Left lobe of liver (tissue), 2 donors: Measurements from ENCODE around the gene KMT2E. TPM values are rescaled to one million over a fixed set of nuclear protein-coding genes. Genes with fewer than 3 reads are reported as not detected.
"Not testable (repeated sequence)": the region's sequence is repeated elsewhere in the genome, so short reads cannot be mapped to it uniquely, and the experiment has no call there.

Source experiments
- ATAC-seq: fragments of 200-7000 bp; cut with Tn5 transposase; one replicate; pipeline ENCODE4 v1.9.1; 2020; ENCODE audit warnings: mild to moderate bottlenecking, moderate library complexity
- DNase-seq: peaks from one replicate; pipeline ENCODE4 v3.0.0-alpha.2; 2020; ENCODE audit warnings: low spot score
- total RNA-seq: library from RNA; stranded (reverse); gene quantifications from one replicate; pipeline ENCODE4 v1.2.1, GENCODE V29; 2021
- donor health status: DM: no; HTN: no; CAD: no; lungs with moderate emphysema.
- donor health status: DM: no; HTN: yes; CAD: no.

Gene KMT2E
- total RNA-seq, 1 donor from 2014 or later, result 22.9 TPM

GRCh38 chr7:104982308-104983075, 31.5 kb upstream of the KMT2E start:
- DNase-seq (no peak), ATAC-seq (no peak)

- no peak for DNase-seq
Observed at GRCh38 chr7:104983076-104983577, 30.9 kb upstream of the KMT2E start.

GRCh38 chr7:104983578-104984539, 30.1 kb upstream of the KMT2E start:
- peak; percentile 91 for DNase-seq
- peak; percentile 92 for ATAC-seq

More at GRCh38 chr7:104983076-104983577, 30.9 kb upstream of the KMT2E start:
- no peak for ATAC-seq

- no peak for ATAC-seq
Observed at GRCh38 chr7:104984585-104985258, 29.3 kb upstream of the KMT2E start.

GRCh38 chr7:104985259-104985617, 28.8 kb upstream of the KMT2E start:
- DNase-seq, result no peak
- no peak for ATAC-seq

More at GRCh38 chr7:104984585-104985258, 29.3 kb upstream of the KMT2E start:
- no peak for DNase-seq

GRCh38 chr7:104986628-104987259, 27.3 kb upstream of the KMT2E start:
- DNase-seq, result no peak
- no peak for ATAC-seq

- not testable (repeated sequence) for ATAC-seq, DNase-seq
Observed at GRCh38 chr7:104987403-104987802, 26.6 kb upstream of the KMT2E start.

GRCh38 chr7:104990983-104991382, 23.0 kb upstream of the KMT2E start:
- no peak for ATAC-seq

GRCh38 chr7:104992306-104992705, 21.7 kb upstream of the KMT2E start:
- ATAC-seq, result no peak

More at GRCh38 chr7:104990983-104991382, 23.0 kb upstream of the KMT2E start:
- no peak for DNase-seq

GRCh38 chr7:104993217-104993862, 20.7 kb upstream of the KMT2E start:
- ATAC-seq (no peak), DNase-seq (no peak)

More at GRCh38 chr7:104992306-104992705, 21.7 kb upstream of the KMT2E start:
- DNase-seq, result no peak

- no peak for DNase-seq
- no peak for ATAC-seq
Observed at GRCh38 chr7:104998040-104998752, 15.8 kb upstream of the KMT2E start.

- ATAC-seq (no peak), DNase-seq (no peak)
Observed at GRCh38 chr7:105000200-105000599, 13.8 kb upstream of the KMT2E start.

GRCh38 chr7:105000927-105001336, 13.1 kb upstream of the KMT2E start:
- no peak for DNase-seq
- ATAC-seq, result no peak

- ATAC-seq, result peak; percentile 49
- DNase-seq, result no peak
Observed at GRCh38 chr7:105001652-105002184, 12.3 kb upstream of the KMT2E start.

- DNase-seq, result no peak
Observed at GRCh38 chr7:105003275-105003674, 10.7 kb upstream of the KMT2E start.

GRCh38 chr7:105003872-105004510, 10.0 kb upstream of the KMT2E start:
- ATAC-seq (peak; percentile 33), DNase-seq (no peak)

More at GRCh38 chr7:105003275-105003674, 10.7 kb upstream of the KMT2E start:
- ATAC-seq, result peak; percentile 42

- DNase-seq, ATAC-seq: not testable (repeated sequence)
Observed at GRCh38 chr7:105005006-105005405, 9.0 kb upstream of the KMT2E start.

GRCh38 chr7:105005486-105005885, 8.5 kb upstream of the KMT2E start:
- DNase-seq, ATAC-seq: not testable (repeated sequence)
